Naive thymus-derived CD8-positive, alpha-beta T cell (primary cell): ENCODE measurements around the gene CENPC. TPM values are rescaled to one million over a fixed set of nuclear protein-coding genes. Genes with fewer than 3 reads are reported as not detected.

Source experiments
- ATAC-seq, 2 donors: fragments of 150-1000 bp; cut with Tn5 transposase in 1 of 2; sonication (Bioruptor Pico), chemical (Tn5 transposase) in 1 of 2; 1 replicate in 1 of 2; 2 replicates in 1 of 2; pipeline ENCODE4 v1.10.0; 2021; ENCODE audit warnings: mild to moderate bottlenecking in 2 of 2, moderate library complexity in 2 of 2
- POLR2A ChIA-PET: fragments of 350-600 bp; sonication (Branson Sonifier 250); formaldehyde crosslinking; loops from one replicate; lab custom pipeline; 2021; ENCODE audit warnings: antibody characterized with exemption; lab: Charles Lee
- DNase-seq, 10 donors: peaks; one replicate each; pipeline versions ENCODE4 v3.0.0 to v3.0.0-alpha.2; 2020 to 2022
- H3K27ac Mint-ChIP-seq, 10 donors: one replicate each; pipeline ENCODE4 v1.8.0; 2020 to 2022; ENCODE audit warnings: mild to moderate bottlenecking in 10 of 10, mixed read lengths in 10 of 10, moderate library complexity in 4 of 10, inconsistent platforms in 1 of 10
- H3K27me3 Mint-ChIP-seq, 5 donors: one replicate each; pipeline ENCODE4 v1.8.0; 2021 to 2022; ENCODE audit warnings: mixed read lengths in 5 of 5
- H3K36me3 Mint-ChIP-seq, 3 donors: one replicate each; pipeline ENCODE4 v1.8.0; 2020 to 2022; ENCODE audit warnings: mixed read lengths in 3 of 3, mild to moderate bottlenecking in 2 of 3, inconsistent platforms in 1 of 3
- H3K4me1 Mint-ChIP-seq, 4 donors: one replicate each; pipeline ENCODE4 v1.8.0; 2021 to 2022; ENCODE audit warnings: mixed read lengths in 4 of 4
- H3K4me3 Mint-ChIP-seq, 10 donors: one replicate each; pipeline ENCODE4 v1.8.0; 2020 to 2022; ENCODE audit warnings: mild to moderate bottlenecking in 10 of 10, mixed read lengths in 10 of 10, moderate library complexity in 6 of 10, inconsistent platforms in 1 of 10
- H3K9me3 Mint-ChIP-seq, 9 donors: one replicate each; pipeline ENCODE4 v1.8.0; 2020 to 2022; ENCODE audit warnings: mixed read lengths in 9 of 9, mild to moderate bottlenecking in 3 of 9, inconsistent platforms in 1 of 9, moderate library complexity in 1 of 9
- polyA plus RNA-seq, 3 donors: library from polyadenylated mRNA; unstranded; fragments of 300-500 nt; fragmentation: Illumina TruSeq; gene quantifications; one replicate each; pipeline ENCODE4 v1.2.3, GENCODE V29; 2021
- total RNA-seq, 8 experiments: library from RNA in 2 of 8; stranded (reverse) in 2 of 8; gene quantifications; one replicate each; pipeline ENCODE4 v1.2.3 and lab custom pipeline; 2021 to 2026

The CENPC gene
- total and polyA plus RNA-seq, 5 experiments from 2014 or later: 16.1 to 65.0 (median 19.7) TPM

GRCh38 chr4:67521506-67521905, 23.8 kb downstream of the CENPC start:
- Mint-ChIP-seq H3K36me3 (peaks cover 6 to 82% (median 32%) of the 10 kb centered on the region in 3 donors), H3K9me3 (no peaks in the 10 kb centered on the region), H3K4me3 (no peak overlapping the region), H3K27me3 (no peaks in the 10 kb centered on the region), H3K4me1 (peaks cover 30 to 57% (median 53%) of the 10 kb centered on the region in 4 donors), H3K27ac (no peak overlapping the region)
- ATAC-seq (no peak), DNase-seq (no peak)
- POLR2A ChIA-PET: no interaction called here

DNA sequence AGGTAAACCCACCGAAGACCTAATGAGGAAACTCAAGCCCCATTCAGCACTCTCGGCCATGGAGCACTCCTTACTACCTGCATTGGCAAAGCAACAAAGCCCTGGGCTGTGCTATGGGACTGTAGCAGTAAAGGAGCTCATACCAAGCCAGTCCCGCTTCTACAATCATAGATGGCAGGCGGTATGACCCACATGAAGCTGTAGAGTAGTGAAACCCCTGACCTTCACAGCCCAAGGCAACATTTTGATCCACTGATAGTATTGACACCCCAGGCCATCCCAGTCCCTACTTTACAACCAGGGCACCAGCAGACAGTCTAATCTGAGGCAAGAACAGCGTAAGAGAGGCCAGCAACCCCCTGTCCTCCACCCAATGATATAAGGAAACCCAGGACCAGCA, 25.2 kb downstream of the CENPC start:
- peaks cover 5 to 81% (median 26%) of the 10 kb centered on the region in 3 donors for H3K36me3 Mint-ChIP-seq
- H3K4me3 Mint-ChIP-seq: peak overlapping the region in 2 of 10 donors; percentile 5 to 54
- peaks cover 23 to 45% (median 43%) of the 10 kb centered on the region in 4 donors for H3K4me1 Mint-ChIP-seq
- peak in 1 of 2 donors; percentile 25 for ATAC-seq
- no peak for DNase-seq
- H3K9me3 Mint-ChIP-seq: no peaks in the 10 kb centered on the region
- POLR2A ChIA-PET: no interaction called here
- H3K27me3 Mint-ChIP-seq: no peaks in the 10 kb centered on the region
- H3K27ac Mint-ChIP-seq: peak overlapping the region in 1 of 10 donors; percentile 48

- H3K4me1 Mint-ChIP-seq: peaks cover 16 to 40% (median 25%) of the 10 kb centered on the region in 4 donors
- ATAC-seq (no peak), DNase-seq (no peak)
- POLR2A ChIA-PET: no interaction called here
- peaks cover 15 to 94% (median 51%) of the 10 kb centered on the region in 3 donors for H3K36me3 Mint-ChIP-seq
- H3K27me3 Mint-ChIP-seq: no peaks in the 10 kb centered on the region
- H3K4me3 Mint-ChIP-seq: peak overlapping the region in 1 of 10 donors; percentile 12
- peak overlapping the region in 6 of 10 donors; percentile 10 to 65 (median 24) for H3K27ac Mint-ChIP-seq
- H3K9me3 Mint-ChIP-seq: no peaks in the 10 kb centered on the region
Measured at GRCh38 chr4:67512501-67512900, 32.8 kb downstream of the CENPC start.

- Mint-ChIP-seq H3K36me3 (peaks cover 14 to 73% (median 42%) of the 10 kb centered on the region in 3 donors), H3K27me3 (no peaks in the 10 kb centered on the region), H3K4me1 (peaks cover 4 to 23% (median 17%) of the 10 kb centered on the region in 4 donors), H3K27ac (peak overlapping the region in 1 of 10 donors; percentile 23), H3K9me3 (no peaks in the 10 kb centered on the region), H3K4me3 (no peak overlapping the region)
- DNase-seq (no peak), ATAC-seq (no peak)
- POLR2A ChIA-PET: no interaction called here
Measured at GRCh38 chr4:67500373-67500772, 44.9 kb downstream of the CENPC start.

- POLR2A ChIA-PET: no interaction called here
- H3K9me3 Mint-ChIP-seq: no peaks in the 10 kb centered on the region
- peak overlapping the region in 2 of 10 donors; percentile 9 to 29 for H3K27ac Mint-ChIP-seq
- no peaks in the 10 kb centered on the region for H3K27me3 Mint-ChIP-seq
- peaks cover 6 to 25% (median 19%) of the 10 kb centered on the region in 4 donors for H3K4me1 Mint-ChIP-seq
- no peak for DNase-seq
- H3K4me3 Mint-ChIP-seq: no peak overlapping the region
- ATAC-seq: no peak
- peaks cover 17 to 72% (median 39%) of the 10 kb centered on the region in 3 donors for H3K36me3 Mint-ChIP-seq
Measured at GRCh38 chr4:67499799-67500198, 45.5 kb downstream of the CENPC start.

DNA sequence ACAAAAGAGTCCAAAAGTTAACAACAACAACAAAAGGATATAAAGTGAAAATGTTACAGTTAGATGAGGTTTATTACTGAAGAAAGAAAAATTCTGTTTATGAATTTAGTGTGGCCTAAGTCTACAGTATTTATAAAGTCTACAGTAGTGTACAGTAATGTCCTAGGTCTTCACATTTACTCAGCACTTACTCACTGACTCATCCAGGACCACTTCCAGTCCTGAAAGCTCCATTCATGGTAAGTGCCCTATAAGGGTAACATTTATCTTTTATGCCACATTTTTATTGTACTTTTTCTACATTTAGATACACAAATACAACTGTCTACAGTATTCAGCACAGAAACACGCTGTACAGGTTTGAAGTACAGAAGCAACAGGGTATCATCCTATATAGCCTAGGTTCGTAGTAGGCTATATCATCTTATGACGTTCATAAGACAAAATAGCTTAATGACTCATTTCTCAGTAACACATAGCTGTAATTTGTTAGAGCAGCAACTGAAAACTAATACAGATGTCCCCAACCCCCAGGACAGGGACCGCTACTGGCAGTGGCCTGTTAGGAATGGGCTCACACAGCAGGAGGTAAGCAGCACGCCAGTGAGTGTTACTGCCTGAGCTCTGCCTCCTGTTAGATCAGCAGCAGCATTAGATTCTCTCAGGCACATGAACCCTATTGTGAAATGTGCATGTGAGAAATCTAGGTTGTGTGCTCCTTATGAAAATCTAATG, 61.3 kb downstream of the CENPC start:
- peak overlapping the region in 2 of 10 donors; percentile 14 to 41 for H3K27ac Mint-ChIP-seq
- H3K27me3 Mint-ChIP-seq: no peaks in the 10 kb centered on the region
- H3K36me3 Mint-ChIP-seq: peaks cover 50 to 88% (median 67%) of the 10 kb centered on the region in 3 donors
- no peak for ATAC-seq
- peaks cover 6 to 23% (median 9%) of the 10 kb centered on the region in 9 donors for H3K9me3 Mint-ChIP-seq
- POLR2A ChIA-PET: no interaction called here
- H3K4me3 Mint-ChIP-seq: no peak overlapping the region
- peaks cover 6 to 21% (median 13%) of the 10 kb centered on the region in 4 donors for H3K4me1 Mint-ChIP-seq
- no peak for DNase-seq

- Mint-ChIP-seq H3K27me3 (no peaks in the 10 kb centered on the region), H3K4me1 (peaks cover 6 to 21% (median 16%) of the 10 kb centered on the region in 4 donors), H3K27ac (no peak overlapping the region), H3K9me3 (peaks cover 15 to 43% (median 24%) of the 10 kb centered on the region in 9 donors), H3K4me3 (peak overlapping the region in 1 of 10 donors; percentile 19), H3K36me3 (peaks cover 65 to 96% (median 89%) of the 10 kb centered on the region in 3 donors)
- DNase-seq (no peak), ATAC-seq (no peak)
- POLR2A ChIA-PET: no interaction called here
Measured at GRCh38 chr4:67480810-67481209, 64.5 kb downstream of the CENPC start.

DNA sequence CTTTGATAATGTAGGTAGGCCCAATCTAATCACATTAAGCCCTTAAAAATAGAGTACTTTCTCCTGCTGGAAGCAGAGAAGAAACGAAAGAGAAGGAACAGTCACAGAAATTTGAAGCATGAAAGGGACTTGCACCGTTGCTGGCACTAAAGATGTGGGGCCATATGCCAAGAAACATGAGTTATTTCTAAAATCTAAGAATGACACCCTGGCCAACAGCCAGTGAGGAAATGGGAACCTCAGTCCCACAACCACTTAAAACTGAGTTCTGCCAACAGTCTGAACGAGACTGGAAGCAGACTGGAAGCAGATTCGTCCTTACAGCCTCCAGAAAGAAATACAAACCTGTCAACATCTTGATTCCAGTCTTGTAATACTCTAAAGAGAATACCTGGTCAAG, 70.1 kb downstream of the CENPC start:
- POLR2A ChIA-PET: no interaction called here

GRCh38 chr4:67470871-67471270, 74.4 kb downstream of the CENPC start:
- Mint-ChIP-seq H3K4me3 (no peak overlapping the region), H3K4me1 (peaks cover 0 to 2% (median 0%) of the 10 kb centered on the region in 4 donors), H3K36me3 (peaks cover 18 to 76% (median 61%) of the 10 kb centered on the region in 3 donors), H3K9me3 (no peaks in the 10 kb centered on the region), H3K27ac (peak overlapping the region in 1 of 10 donors; percentile 0), H3K27me3 (no peaks in the 10 kb centered on the region)
- POLR2A ChIA-PET: no interaction called here
- DNase-seq: no peak
- no peak for ATAC-seq

More for the DNA sequence above, 70.1 kb downstream of the CENPC start:
- no peak overlapping the region for H3K4me3 Mint-ChIP-seq
- DNase-seq (no peak), ATAC-seq (no peak)
- no peak overlapping the region for H3K27ac Mint-ChIP-seq
- no peaks in the 10 kb centered on the region for H3K27me3 Mint-ChIP-seq
- H3K4me1 Mint-ChIP-seq: peaks cover 0 to 9% (median 6%) of the 10 kb centered on the region in 4 donors
- H3K36me3 Mint-ChIP-seq: peaks cover 49 to 93% (median 83%) of the 10 kb centered on the region in 3 donors
- H3K9me3 Mint-ChIP-seq: peaks cover 12 to 32% (median 23%) of the 10 kb centered on the region in 9 donors

- Mint-ChIP-seq H3K27me3 (no peaks in the 10 kb centered on the region), H3K4me1 (peaks cover 0 to 5% (median 0%) of the 10 kb centered on the region in 4 donors), H3K27ac (peak overlapping the region in 1 of 10 donors; percentile 29), H3K4me3 (no peak overlapping the region), H3K9me3 (no peaks in the 10 kb centered on the region), H3K36me3 (peaks cover 18 to 62% (median 44%) of the 10 kb centered on the region in 3 donors)
- POLR2A ChIA-PET: no interaction called here
- no peak for DNase-seq
- ATAC-seq: no peak
Measured at GRCh38 chr4:67468830-67469229, 76.5 kb downstream of the CENPC start.

GRCh38 chr4:67466751-67467150, 78.6 kb downstream of the CENPC start:
- H3K27ac Mint-ChIP-seq: no peak overlapping the region

GRCh38 chr4:67465763-67466052, 79.6 kb downstream of the CENPC start:
- ATAC-seq (no peak), DNase-seq (no peak)
- POLR2A ChIA-PET: no interaction called here
- Mint-ChIP-seq H3K27me3 (no peaks in the 10 kb centered on the region), H3K36me3 (peaks cover 3 to 50% (median 26%) of the 10 kb centered on the region in 3 donors), H3K27ac (no peak overlapping the region), H3K4me1 (peaks cover 0 to 7% (median 1%) of the 10 kb centered on the region in 4 donors), H3K4me3 (no peak overlapping the region), H3K9me3 (no peaks in the 10 kb centered on the region)

More at GRCh38 chr4:67466751-67467150, 78.6 kb downstream of the CENPC start:
- POLR2A ChIA-PET: no interaction called here
- ATAC-seq (no peak), DNase-seq (no peak)
- no peaks in the 10 kb centered on the region for H3K27me3 Mint-ChIP-seq
- no peaks in the 10 kb centered on the region for H3K9me3 Mint-ChIP-seq
- H3K36me3 Mint-ChIP-seq: peaks cover 13 to 53% (median 31%) of the 10 kb centered on the region in 3 donors
- H3K4me1 Mint-ChIP-seq: peaks cover 0 to 8% (median 1%) of the 10 kb centered on the region in 4 donors
- no peak overlapping the region for H3K4me3 Mint-ChIP-seq

- peaks cover 0 to 6% (median 1%) of the 10 kb centered on the region in 4 donors for H3K4me1 Mint-ChIP-seq
- no peak overlapping the region for H3K4me3 Mint-ChIP-seq
- ATAC-seq: no peak
- H3K27me3 Mint-ChIP-seq: no peaks in the 10 kb centered on the region
- peaks cover 0 to 50% (median 27%) of the 10 kb centered on the region in 3 donors for H3K36me3 Mint-ChIP-seq
- DNase-seq: no peak
- H3K27ac Mint-ChIP-seq: peak overlapping the region in 1 of 10 donors; percentile 37
- POLR2A ChIA-PET: no interaction called here
- no peaks in the 10 kb centered on the region for H3K9me3 Mint-ChIP-seq
Measured at GRCh38 chr4:67465032-67465762, 80.1 kb downstream of the CENPC start.
